Right ventricle myocardium inferior (tissue), 1 donor: Measurements from ENCODE around the gene TMEM115. TPM values are rescaled to one million over a fixed set of nuclear protein-coding genes. Genes with fewer than 3 reads are reported as not detected.

Source experiments
- ATAC-seq: fragments of 200-7000 bp; cut with Tn5 transposase; one replicate; pipeline ENCODE4 v1.9.1; 2020; ENCODE audit warnings: mild to moderate bottlenecking, moderate library complexity
- DNase-seq: peaks from one replicate; pipeline ENCODE4 v3.0.0; 2021; ENCODE audit errors: missing footprints
- intact Hi-C: fragments of 100-400 bp; cut with DNase I; formaldehyde crosslinking; loops from one replicate; pipeline ENCODE4 v1.11.0; 2022
- total RNA-seq: library from RNA; stranded (reverse); fragmentation: NEBNext Ultra II Directional; extraction: Animal tissue kit (Norgen Biotek cat#: 25700); gene quantifications from one replicate; pipeline ENCODE4 v1.2.1, GENCODE V29; 2021
- donor health status: DM: no; HTN: yes; CAD: no; lungs with severe emphysema.

TMEM115 gene
- total RNA-seq, 1 donor from 2014 or later, result 26.4 TPM

DNA sequence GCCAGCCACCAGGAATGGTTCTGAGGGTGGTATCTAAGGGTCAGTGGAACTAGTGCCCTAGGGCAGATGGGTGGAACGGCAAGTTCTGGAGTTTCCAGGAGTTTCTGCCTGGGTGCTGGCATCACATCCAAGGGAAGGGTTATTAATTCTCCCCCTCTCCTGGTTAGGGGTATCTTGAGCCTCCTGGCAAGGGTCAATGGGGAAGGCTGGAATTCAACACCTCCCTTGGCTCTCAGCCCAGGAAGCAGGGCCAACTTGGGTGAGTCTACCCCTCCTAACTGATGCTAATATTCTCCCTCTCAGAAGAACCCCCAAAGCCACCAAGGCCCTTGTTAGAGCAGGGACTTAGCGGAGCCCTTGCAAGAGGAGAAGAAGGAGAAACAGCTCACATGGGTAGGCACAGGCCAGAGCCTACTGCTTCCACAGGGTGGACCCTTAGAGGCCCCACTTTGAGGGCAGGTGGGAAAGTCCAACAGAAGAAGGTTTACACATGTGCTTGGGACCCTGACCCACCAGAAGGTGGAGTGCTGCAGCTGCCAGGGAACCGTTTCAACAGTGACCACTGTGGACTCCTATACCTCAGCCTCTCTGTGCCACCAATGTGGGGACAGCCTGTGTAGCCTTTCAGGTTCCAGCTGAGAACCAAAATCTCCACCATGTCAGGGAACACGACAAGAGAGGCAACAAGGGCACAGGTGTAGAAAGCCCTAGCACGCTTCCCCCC lies 3.3 kb downstream of the TMEM115 start:
- ATAC-seq (no peak), DNase-seq (no peak)
- intact Hi-C loops, result no loop called here

DNA sequence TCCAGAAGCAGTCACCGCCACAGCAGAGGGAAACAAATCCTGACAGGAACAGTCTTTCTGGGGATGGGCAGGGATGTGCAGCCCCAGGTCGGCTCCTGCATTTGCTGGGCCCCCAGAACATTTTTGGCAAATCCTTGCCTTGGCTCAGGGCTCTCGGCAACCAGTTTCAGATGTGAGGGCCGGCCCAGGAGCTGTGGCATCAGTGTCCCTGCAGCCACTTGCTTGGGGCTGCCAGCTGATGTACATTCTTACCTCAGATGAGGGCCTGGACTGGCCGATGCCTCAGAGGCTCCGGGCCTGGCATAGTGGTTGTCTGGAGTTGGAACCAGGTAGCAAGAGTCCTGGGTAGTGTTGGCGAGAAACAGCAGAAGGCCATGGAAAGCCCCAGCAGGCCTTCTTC lies 4.5 kb downstream of the TMEM115 start:
- intact Hi-C loops, result no loop called here
- DNase-seq (no peak), ATAC-seq (no peak)

DNA sequence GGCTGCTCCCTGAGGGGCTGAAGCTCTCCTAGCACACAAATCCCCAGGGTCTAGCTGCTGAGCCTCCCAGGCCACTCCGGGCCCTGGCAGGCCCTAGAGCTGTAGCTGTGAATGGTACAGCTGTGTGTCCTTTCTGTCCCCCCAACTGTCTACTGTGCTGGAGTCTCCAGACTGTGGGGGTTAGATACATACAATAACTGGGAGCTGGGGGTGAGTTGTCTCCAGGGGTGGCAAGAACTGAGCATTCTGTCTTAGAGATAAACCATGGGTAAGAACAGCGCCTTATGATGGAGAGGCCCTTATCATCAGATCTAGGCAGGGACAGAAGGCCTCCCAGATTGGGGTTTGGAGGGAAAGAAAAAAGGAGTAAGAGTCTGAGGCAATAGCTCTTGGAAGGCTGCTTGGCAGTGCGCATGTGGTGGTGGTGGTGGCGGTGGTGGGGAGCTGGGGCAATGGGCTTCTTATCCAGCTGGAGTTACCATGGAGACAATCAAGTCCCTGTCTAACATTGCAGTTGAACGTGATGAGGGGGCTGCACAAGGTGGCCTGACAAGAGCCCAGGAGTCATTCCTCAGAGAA lies 5.0 kb downstream of the TMEM115 start:
- intact Hi-C loops, result no loop called here
- no peak for ATAC-seq
- DNase-seq, result no peak

DNA sequence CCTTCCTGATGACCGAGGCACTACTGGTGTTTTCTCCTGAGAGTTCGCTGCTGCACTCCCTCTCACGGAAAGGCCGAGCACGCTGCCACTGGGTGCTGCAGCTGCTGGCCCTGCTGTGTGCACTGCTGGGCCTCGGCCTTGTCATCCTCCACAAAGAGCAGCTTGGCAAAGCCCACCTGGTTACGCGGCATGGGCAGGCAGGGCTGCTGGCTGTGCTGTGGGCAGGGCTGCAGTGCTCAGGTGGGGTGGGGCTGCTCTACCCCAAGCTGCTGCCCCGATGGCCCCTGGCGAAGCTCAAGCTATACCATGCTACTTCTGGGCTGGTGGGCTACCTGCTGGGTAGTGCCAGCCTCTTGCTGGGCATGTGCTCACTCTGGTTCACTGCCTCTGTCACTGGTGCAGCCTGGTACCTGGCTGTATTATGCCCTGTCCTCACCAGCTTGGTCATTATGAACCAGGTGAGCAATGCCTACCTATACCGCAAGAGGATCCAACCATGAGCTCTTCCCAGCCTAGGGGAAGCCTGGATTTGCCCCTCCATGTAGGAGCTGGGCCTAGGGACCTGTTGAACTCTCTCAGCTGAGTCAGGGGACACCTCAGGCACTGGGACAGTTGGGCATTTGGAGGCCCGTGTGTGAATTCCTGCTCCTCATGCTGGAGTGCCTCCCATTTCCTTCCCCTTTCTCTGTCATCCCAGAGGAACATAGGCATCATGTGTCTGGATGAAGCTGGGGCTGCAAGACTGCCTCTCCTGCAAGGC lies 5.9 kb downstream of the TMEM115 start:
- intact Hi-C loops, result no loop called here
- DNase-seq (no peak), ATAC-seq (no peak)

DNA sequence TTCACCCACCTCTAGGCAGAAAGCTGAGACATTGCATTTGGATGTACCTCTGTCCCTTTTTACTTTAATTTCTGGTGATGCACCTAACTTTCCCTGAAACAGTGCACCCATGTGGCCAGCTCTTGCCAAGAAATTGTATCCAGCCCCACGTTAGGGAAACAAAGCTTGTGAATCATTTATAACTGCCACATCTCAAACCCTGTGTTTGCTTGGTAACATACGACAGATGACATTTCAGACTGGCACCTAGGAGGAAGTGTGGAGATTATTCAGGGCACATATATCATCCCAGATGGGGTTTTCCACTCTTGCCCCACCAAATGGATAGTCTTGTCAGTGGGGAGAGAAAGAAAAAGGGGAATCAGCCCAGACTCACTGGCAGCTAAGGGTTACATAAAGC lies 6.5 kb downstream of the TMEM115 start:
- DNase-seq (no peak), ATAC-seq (no peak)
- intact Hi-C loops, result no loop called here

DNA sequence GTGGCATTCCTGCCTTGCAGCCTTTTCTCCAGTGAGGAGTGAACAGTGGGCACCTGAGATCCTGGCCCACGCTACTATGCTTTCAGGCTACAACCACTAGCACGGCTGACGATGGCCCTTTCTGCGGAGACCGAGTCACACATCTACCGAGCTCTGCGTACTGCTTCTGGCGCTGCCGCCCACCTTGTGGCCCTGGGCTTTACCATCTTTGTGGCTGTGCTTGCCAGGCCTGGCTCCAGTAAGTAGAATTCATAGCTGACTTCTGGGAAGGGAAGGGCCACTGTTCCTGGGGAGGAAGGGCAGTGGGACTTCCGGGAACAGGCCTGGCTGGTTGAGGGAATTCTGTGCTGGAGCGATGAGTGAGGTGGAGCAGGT lies 8.0 kb downstream of the TMEM115 start:
- no peak for DNase-seq
- intact Hi-C loops, result no loop called here
- no peak for ATAC-seq

DNA sequence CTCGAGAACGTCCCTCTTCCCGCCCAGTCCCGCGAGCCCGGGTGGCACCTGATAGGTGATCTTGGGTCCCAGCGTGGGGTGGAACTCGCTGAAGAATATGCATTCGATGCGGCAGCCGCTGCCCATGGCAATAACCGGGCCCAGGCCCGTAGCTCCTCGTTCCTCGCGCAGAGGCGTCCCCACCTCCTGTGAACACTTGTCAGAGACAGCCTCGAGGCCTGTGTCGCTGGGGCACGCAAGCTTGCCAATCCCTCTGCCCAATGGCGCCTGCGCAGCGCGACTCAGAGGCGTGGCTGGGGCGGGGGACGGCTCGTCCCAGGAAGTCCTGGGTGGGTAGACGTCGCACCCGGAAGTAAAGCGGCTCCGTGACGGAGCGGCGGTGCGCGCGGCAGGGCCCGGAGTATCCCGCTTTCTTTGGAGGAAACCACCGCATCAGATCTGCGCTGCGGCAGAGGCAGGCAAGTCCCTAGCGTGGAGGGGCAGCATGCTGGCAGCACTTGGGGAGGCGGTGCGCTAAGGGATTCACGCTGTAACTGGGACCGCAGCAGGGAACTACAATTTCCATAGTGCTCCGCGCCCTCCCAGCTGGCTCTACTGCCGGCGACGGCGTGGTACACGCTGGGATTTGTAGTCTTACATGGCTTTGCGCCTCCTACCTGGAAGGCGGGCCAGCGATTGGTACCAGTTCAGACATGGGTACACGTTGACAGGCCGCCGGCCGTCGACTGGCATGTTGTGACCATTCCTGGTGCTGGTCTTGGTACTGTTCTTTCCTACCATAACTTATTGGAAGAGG lies 8.6 kb downstream of the TMEM115 start, which contains the start of the genes CYB561D2 and NPRL2:
TSS of gene CYB561D2 (plus strand) at position 336 of the 796 bp plus-strand sequence. CDS start 572 bp downstream, outside the sequence.
TSS of gene NPRL2 (minus strand) at position 249 of the 796 bp plus-strand sequence. CDS start at position 126, 123 bp downstream.
- DNase-seq, result peak; percentile 99
- ATAC-seq, result peak; percentile 95
- intact Hi-C loops, result loop anchor here (1.0 kb wide), 1 partner anchor 192 kb away; no protein-coding TSS in a partner anchor

DNA sequence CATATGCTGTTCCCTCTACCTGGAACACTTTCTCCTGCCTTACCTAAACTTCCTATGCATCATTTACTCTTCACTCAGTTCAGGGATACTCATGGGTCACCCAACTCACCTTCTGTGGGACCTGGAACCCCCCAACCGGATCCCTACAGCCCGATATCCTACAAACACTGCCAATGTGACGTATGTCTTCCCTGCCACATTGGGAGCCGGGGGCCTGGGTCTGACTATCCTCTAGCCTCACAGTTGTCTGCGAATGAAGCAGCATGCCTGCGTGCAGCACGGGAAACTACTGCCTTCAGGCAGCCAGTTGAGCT lies 9.2 kb downstream of the TMEM115 start:
- DNase-seq (no peak), ATAC-seq (no peak)
- intact Hi-C loops, result loop anchor here (1.0 kb wide), 1 partner anchor 192 kb away; no protein-coding TSS in a partner anchor

DNA sequence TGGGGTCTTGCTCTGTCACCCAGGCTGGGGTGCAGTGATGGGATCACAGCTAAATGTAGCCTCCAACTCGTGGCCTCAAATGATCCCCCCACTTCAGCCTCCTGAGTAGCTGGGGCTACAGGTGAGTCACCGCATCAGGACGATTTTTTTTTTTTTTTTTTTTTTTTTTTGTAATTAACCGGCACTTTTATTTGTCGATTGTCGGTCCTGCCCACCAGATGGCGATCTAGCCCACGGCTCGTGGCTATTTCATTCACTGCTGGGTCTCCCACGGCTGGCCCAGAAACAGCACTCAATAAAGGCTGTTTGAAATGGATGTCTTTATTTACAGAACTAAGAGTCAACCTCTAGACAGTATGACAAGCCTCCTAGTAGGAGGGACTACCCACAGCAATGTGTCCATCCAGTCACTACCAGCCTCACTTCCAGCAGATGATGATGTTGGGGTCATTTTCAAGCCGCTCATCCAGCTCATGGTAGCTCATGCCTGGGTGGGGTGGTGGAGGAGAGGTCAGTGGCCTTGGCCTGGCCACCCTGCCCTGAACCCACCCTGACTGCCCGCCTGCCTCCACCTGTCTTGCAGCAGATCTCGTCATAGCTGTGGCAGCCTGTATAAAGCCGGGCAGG lies 12.0 kb downstream of the TMEM115 start:
- intact Hi-C loops, result loop anchor here (5.0 kb wide), 1 partner anchor 265 kb away; the partner anchor contains the start of gene CISH
- DNase-seq, result peak; percentile 76
- no peak for ATAC-seq

DNA sequence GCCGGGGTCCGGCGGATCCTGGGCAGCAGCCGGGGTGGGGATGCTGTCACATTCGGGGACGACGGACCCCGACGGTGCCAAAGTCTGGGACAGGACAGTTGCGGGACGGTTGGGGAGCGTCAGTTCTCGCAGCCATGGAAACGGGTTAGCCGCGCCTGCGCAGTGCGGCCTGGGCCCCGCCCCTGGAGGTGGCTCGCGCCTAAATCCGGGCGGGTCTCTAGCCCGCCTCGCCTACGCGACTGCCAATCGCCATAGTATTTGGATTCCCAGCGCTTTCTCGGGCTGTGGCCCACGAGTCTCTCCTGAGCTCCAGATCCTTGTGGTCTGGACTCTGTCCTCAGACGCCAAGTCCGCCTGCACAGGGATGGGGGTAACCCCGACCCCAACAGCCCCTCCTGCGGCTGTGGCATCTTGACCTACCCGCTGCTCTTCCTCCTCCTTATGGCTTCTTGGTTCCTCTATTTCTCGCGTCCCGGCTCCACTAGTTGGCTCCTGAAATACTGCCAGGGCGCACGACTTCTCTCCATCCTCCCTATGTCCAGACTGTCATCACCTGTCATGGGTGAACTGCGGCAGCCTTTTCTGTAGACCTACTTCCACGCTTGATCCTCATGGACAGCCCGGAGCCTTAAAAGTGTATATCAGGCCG lies 13.6 kb downstream of the TMEM115 start, which contains the start of gene ZMYND10:
TSS of gene ZMYND10 (minus strand) at position 147 of the 649 bp plus-strand sequence. CDS start 153 bp downstream, outside the sequence.
- intact Hi-C loops, result loop anchor here (5.0 kb wide), 1 partner anchor 267 kb away; the partner anchor contains the start of gene CISH
- peak; percentile 36 for ATAC-seq
- peak; percentile 87 for DNase-seq

DNA sequence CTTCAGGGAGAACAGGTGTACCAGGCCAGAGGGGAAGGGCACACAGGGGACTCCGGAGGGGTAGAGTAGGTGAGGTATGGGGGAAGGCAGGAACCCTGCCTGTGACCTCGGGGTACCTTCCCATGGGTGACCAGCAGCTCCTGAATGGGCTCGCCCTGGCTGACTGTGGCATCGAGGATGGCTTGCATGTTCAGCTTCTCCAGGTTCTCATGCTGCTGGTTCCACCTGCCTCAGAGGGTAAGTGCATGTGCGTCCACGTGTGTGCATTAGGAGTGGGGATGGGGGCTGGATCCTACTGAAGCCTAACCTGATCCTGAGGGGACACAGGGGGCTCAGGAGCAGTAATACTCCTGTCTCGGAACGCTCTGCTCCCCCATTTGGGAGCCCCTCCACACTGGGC lies 14.3 kb downstream of the TMEM115 start:
- DNase-seq (no peak), ATAC-seq (no peak)
- intact Hi-C loops, result loop anchor here (5.0 kb wide), 1 partner anchor 267 kb away; the partner anchor contains the start of gene CISH

DNA sequence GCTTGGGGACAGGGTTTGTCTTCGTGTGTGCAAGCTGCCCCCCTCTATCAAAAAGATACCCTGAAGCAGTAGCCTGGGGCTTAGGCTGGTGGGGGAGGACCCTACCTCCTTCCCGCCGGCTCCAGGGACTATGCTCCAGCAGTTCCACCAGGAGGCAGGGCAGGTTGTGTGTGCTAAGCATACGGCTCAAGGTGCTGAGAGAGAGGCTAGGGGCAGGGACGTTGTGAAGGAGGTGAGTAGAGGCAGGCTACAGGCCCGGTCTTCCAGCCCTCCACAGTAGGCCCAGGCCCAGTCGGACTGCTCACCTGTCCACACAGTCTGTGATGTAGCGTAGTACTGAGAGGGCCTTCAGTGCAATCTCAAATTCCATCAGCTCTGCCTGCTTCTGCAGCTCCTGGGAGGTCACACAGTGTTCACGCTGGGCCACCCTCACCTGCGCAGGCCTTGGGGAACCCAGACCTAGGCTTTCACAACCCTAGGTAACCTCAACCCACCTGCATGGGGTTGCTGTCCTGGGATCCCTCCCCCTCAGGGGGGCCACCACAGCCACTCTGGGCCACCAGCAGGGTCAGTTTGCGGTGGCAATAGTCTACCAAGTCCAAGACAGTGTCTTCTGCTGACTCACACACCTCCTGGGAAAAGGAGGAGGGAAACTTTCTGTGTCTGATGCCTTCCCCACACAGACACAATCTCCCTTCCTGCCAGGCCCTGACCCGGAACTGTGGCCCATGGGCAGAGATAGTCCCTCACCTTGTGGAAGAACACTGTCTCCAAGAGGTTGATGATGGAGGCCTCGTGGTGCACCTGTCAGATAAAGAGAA lies 16.3 kb downstream of the TMEM115 start:
- no peak for ATAC-seq
- intact Hi-C loops, result no loop called here
- no peak for DNase-seq

DNA sequence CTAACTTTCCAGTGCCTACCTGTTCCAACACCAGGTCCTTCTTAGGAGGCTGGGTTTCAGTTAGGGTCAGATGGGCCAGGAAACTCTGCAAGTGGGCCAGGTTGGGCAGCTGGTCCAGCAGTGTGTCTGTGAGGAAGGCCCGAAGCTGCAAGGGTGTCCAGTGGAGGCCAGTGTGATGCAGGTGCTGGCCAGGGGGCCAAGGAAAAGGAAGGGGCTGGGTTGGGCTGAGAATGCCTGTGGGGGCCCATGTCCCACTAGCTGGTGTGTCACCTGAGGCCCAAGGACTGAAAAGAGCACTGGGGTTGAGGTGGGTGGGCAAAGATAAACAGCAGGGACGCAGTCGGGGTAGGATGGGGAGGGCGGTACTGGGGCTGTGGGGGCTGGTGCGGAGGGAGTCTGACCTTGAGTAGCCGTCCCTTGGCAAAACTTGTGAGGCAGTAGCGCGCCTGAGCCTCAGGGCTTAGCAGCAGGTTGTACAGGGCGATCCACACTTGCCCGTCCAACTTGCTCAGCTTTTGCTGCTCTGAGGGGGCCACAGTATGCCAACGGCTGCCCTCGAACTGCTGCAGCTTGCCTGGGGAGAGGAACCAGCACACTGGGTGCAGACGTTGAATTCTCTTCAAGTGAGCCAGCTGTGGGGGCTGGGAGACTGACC lies 17.2 kb downstream of the TMEM115 start:
- intact Hi-C loops, result no loop called here
- DNase-seq (no peak), ATAC-seq (no peak)

DNA sequence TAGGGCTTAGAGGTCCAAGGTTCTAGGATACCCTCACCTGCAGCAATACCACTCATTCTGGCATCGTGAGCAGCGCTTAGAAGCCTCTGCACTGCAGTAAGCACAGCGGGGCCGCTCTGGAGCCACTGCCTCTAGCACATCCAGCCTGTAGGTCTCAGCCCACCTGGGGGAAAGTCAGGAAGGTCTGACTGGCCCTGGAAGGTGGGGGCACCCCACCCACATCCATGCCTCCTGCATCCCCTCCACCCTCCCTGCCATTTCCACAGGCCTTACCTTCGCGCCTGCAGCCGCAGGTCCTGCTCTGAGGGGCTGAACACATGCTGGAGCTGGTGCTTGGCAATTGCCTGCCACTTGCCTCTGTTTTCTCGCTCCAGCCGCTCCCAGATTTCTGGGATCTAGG lies 17.8 kb downstream of the TMEM115 start:
- intact Hi-C loops, result no loop called here
- ATAC-seq, result no peak

DNA sequence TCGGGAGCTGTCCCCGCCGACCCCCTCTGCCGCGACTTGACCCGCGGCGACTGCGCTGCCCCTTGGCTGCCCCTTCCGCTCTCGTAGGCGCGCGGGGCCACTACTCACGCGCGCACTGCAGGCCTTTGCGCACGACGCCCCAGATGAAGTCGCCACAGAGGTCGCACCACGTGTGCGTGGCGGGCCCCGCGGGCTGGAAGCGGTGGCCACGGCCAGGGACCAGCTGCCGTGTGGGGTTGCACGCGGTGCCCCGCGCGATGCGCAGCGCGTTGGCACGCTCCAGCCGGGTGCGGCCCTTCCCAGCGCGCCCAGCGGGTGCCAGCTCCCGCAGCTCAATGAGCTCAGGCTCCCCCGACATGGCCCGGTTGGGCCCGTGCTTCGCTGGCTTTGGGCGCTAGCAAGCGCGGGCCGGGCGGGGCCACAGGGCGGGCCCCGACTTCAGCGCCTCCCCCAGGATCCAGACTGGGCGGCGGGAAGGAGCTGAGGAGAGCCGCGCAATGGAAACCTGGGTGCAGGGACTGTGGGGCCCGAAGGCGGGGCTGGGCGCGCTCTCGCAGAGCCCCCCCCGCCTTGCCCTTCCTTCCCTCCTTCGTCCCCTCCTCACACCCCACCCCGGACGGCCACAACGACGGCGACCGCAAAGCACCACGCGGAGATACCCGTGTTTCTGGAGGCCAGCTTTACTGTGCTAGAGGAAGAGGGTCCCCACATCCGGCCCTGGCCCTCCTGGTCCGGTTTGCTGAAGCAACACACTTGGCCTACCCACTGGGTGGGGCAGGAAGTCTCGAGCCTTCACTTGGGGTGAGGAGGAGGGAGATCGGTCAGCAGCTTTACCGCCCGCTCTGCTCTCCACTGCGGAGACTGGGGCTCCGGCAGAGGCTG lies 18.6 kb downstream of the TMEM115 start, which contains the start of gene RASSF1:
TSS of gene RASSF1 (minus strand) at position 389 of the 882 bp plus-strand sequence. CDS start at position 358, 31 bp downstream.
- intact Hi-C loops, result no loop called here
- peak; percentile 48 for ATAC-seq

More for the DNA sequence above, 17.8 kb downstream of the TMEM115 start:
- no peak for DNase-seq

DNA sequence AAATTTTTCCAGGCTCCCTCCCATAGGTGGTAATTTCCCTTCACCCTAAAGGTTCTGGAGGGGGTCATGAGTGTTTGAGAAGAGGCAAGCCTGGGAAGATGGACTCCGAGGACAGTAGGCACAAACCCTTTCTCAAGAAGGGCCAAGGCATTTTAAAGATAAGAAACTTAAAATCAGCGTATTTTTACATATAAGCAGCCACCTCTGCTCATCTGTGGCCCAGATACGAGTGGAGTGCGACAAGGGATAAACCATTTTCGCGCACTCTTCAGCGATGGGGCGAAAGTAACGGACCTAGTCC lies 19.2 kb downstream of the TMEM115 start:
- intact Hi-C loops, result no loop called here
- no peak for ATAC-seq

More for the DNA sequence above, 18.6 kb downstream of the TMEM115 start, which contains the start of gene RASSF1:
- peak; percentile 92 for DNase-seq

More for the DNA sequence above, 19.2 kb downstream of the TMEM115 start:
- no peak for DNase-seq
